ENCODE measurements around the gene PDE8A. TPM values are rescaled to one million over a fixed set of nuclear protein-coding genes. Genes with fewer than 3 reads are reported as not detected.
"Not testable (repeated sequence)": the region's sequence is repeated elsewhere in the genome, so short reads cannot be mapped to it uniquely, and the experiment has no call there.

Gene PDE8A
- total RNA-seq, 1 donor from 2014 or later = 17.4 TPM

GRCh38 chr15:85185350-85185749, 203.7 kb downstream of the PDE8A start:
- H3K9me3 Mint-ChIP-seq; H3K4me1 Mint-ChIP-seq (ENCODE audit: low read depth); H3K36me3 Mint-ChIP-seq (ENCODE audit: low read depth); H3K4me3 Mint-ChIP-seq; intact Hi-C loops (cut with micrococcal nuclease); H3K27me3 Mint-ChIP-seq (ENCODE audit: insufficient read depth); H3K27ac Mint-ChIP-seq; DNase-seq (ENCODE audit: low spot score): not testable (repeated sequence)

GRCh38 chr15:85188171-85188577, 206.5 kb downstream of the PDE8A start:
- DNase-seq (ENCODE audit: low spot score); intact Hi-C loops (cut with micrococcal nuclease); H3K36me3 Mint-ChIP-seq (ENCODE audit: low read depth): not testable (repeated sequence)

More at GRCh38 chr15:85188171-85188577, 206.5 kb downstream of the PDE8A start:
- not testable (repeated sequence) for H3K4me1 Mint-ChIP-seq (ENCODE audit: low read depth); H3K9me3 Mint-ChIP-seq; H3K4me3 Mint-ChIP-seq; H3K27ac Mint-ChIP-seq; H3K27me3 Mint-ChIP-seq (ENCODE audit: insufficient read depth)

Other genes with a start within 250 kb of the PDE8A start
- gene ZNF592, start 233.3 kb upstream of the PDE8A start, total RNA-seq = 29.9 and 30.9 TPM in 2 replicates
- gene ALPK3, start 164.5 kb upstream of the PDE8A start, total RNA-seq = 0.10 and 0.66 TPM in 2 replicates
- gene SLC28A1, start 97.2 kb upstream of the PDE8A start, total RNA-seq = not detected in 2 replicates